OCI-LY3 (cell line): Measurements from ENCODE around the gene IFITM1.

Experiments used
- H2AFZ ChIP-seq: fragments of 200-600, 300-600 bp; shearing (Covaris generic); 2 replicates; pipeline ENCODE4 v1.6.0; 2014; ENCODE audit warnings: antibody characterized with exemption, low read depth, low read length
- H3K27ac ChIP-seq: fragments of 200-600, 300-600 bp; sonication (generic); 2 replicates; pipeline ENCODE4 v1.5.1; 2014; ENCODE audit warnings: mild to moderate bottlenecking, low read length, moderate library complexity, mixed read lengths
- H3K27me3 ChIP-seq: fragments of 200-600, 300-600 bp; sonication (generic); 2 replicates; pipeline ENCODE4 v1.6.1; 2014; ENCODE audit warnings: low read depth, low read length, mixed read lengths
- H3K36me3 ChIP-seq: fragments of 200-600, 300-600 bp; sonication (generic); replicated peaks from 2 replicates; pipeline ENCODE3; 2014; ENCODE audit warnings: low read depth, low read length, mixed read lengths
- H3K4me1 ChIP-seq: fragments of 300-600, 200-600 bp; sonication (generic); 2 replicates; pipeline ENCODE4 v1.6.1; 2014; ENCODE audit warnings: low read length, mixed read lengths
- H3K4me2 ChIP-seq: fragments of 200-600, 300-600 bp; sonication (generic); 2 replicates; pipeline ENCODE4 v1.6.1; 2014; ENCODE audit warnings: low read length, mixed read lengths
- H3K4me3 ChIP-seq: fragments of 300-600, 200-600 bp; sonication (generic); 2 replicates; pipeline ENCODE4 v1.5.1; 2014; ENCODE audit warnings: antibody characterized with exemption, mild to moderate bottlenecking, low read length, moderate library complexity
- H3K79me2 ChIP-seq: fragments of 300-600, 200-600 bp; shearing (Covaris generic); 2 replicates; pipeline ENCODE4 v1.6.1; 2014; ENCODE audit warnings: mild to moderate bottlenecking, low read length, mixed read lengths
- H3K9ac ChIP-seq: fragments of 300-600, 200-600 bp; shearing (Covaris generic); 2 replicates; pipeline ENCODE4 v1.6.0; 2014; ENCODE audit warnings: mild to moderate bottlenecking, low read length, moderate library complexity
- H3K9me3 ChIP-seq: fragments of 200-600, 300-600 bp; shearing (Covaris generic); 2 replicates; pipeline ENCODE4 v1.6.1; 2014; ENCODE audit warnings: low read length, mixed read lengths; ENCODE audit not compliant: insufficient read depth
- H4K20me1 ChIP-seq: fragments of 200-600, 300-600 bp; sonication (generic); 2 replicates; pipeline ENCODE4 v1.6.1; 2016; ENCODE audit warnings: low read length, mixed read lengths; ENCODE audit not compliant: insufficient read depth
- EZH2phosphoT487 ChIP-seq: fragments of 200-600 bp; shearing (Covaris generic); IDR thresholded peaks from 2 replicates; pipeline ENCODE4 v1.6.1; 2018; ENCODE audit warnings: antibody characterized with exemption, mixed run types, low read depth
- TF ChIP-seq, protein P1 (sequence below): fragments of 200-600, 300-600 bp; sonication (generic); IDR thresholded peaks from 2 replicates; pipeline ENCODE4 v1.5.1; 2014; ENCODE audit warnings: antibody characterized with exemption, low read length, low read depth

Gene IFITM1

DNA sequence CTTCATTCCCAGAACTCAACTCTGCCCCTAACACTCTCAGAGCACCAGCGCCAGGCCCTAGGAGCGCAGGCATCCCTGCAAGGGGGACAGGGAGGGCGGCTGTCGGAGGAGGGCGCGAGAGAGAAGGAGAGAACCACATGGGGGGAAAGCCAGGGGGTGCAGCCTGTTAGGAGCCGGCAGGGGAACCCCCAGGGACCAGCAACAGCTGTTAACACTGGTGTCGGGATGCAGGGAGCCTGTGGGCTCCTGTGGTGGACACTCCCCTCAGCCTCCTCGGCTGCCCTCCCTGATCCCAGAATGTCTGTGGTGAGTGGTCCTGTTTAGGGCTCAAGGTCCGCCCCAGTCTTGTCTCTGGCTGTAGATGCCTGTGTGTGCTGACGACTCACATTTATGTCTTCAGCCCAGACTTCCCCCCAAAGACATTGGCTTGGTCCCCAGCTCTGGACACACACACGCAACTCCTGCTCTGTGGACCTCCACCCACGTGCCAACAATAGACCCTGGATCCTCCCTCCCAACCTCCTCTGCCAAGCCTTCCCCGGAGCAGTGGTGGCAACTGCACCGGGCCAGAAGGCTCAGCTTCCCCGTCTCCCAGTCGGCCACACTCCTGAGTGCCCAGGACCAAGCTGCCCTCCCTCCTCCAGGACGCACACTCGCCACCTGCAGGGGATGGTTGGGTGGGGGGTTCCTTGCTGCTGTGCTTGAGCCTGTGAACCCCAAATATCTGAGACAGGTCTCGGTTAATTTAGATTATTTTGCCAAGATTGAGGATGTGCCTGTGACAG is 13.7 kb upstream of the IFITM1 start:
- no peak overlapping the region for H3K27ac ChIP-seq
- H3K4me1 ChIP-seq = peaks cover 19% of the 10 kb centered on the region
- H3K4me3 ChIP-seq = no peak overlapping the region
- no peaks in the 10 kb centered on the region for H3K36me3 ChIP-seq
- no peak overlapping the region for H3K9ac ChIP-seq
- no peaks in the 10 kb centered on the region for H3K79me2 ChIP-seq
- no peak for TF ChIP-seq EZH2phosphoT487
- TF ChIP-seq, protein P1, sequence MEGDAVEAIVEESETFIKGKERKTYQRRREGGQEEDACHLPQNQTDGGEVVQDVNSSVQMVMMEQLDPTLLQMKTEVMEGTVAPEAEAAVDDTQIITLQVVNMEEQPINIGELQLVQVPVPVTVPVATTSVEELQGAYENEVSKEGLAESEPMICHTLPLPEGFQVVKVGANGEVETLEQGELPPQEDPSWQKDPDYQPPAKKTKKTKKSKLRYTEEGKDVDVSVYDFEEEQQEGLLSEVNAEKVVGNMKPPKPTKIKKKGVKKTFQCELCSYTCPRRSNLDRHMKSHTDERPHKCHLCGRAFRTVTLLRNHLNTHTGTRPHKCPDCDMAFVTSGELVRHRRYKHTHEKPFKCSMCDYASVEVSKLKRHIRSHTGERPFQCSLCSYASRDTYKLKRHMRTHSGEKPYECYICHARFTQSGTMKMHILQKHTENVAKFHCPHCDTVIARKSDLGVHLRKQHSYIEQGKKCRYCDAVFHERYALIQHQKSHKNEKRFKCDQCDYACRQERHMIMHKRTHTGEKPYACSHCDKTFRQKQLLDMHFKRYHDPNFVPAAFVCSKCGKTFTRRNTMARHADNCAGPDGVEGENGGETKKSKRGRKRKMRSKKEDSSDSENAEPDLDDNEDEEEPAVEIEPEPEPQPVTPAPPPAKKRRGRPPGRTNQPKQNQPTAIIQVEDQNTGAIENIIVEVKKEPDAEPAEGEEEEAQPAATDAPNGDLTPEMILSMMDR = 0 out of 2 replicates have a peak, but pooled peaks have one; percentile 4
- no peak overlapping the region for H2AFZ ChIP-seq
- peaks cover 5% of the 10 kb centered on the region; the same call in 1 of the 2 replicates for H3K27me3 ChIP-seq
- no peak overlapping the region for H3K4me2 ChIP-seq
- H3K9me3 ChIP-seq = no peaks in the 10 kb centered on the region
- no peaks in the 10 kb centered on the region for H4K20me1 ChIP-seq

DNA sequence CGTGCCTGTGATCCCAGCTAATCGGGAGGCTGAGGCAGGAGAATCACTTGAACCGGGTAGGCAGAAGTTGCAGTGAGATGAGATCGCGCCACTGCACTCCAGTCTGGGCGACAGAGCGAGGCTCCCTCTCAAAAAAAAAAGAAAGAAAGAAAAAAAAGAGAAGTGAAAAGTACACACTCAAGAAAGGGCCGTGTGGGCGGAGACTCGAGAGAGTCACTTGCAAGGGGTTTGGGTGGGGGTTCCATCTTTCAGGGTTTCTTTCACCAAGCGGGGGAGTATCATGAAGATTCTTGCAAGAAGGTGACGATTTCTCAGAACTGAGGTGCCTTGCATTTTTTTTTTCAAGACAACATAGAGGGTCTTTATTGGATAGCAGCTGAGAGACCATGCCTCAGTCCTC is 10.5 kb upstream of the IFITM1 start:
- Histone ChIP-seq H3K36me3 (no peaks in the 10 kb centered on the region), H2AFZ (no peak overlapping the region), H3K4me2 (peak overlapping the region; percentile 75), H3K27me3 (peaks cover 5% of the 10 kb centered on the region; the same call in 1 of the 2 replicates), H4K20me1 (no peaks in the 10 kb centered on the region), H3K9ac (peak overlapping the region; percentile 5; the same call in 1 of the 2 replicates), H3K9me3 (no peaks in the 10 kb centered on the region), H3K4me3 (peak overlapping the region; percentile 47), H3K4me1 (peaks cover 25% of the 10 kb centered on the region), H3K79me2 (no peaks in the 10 kb centered on the region), H3K27ac (no peak overlapping the region)
- TF ChIP-seq, protein P1 = no peak
- TF ChIP-seq EZH2phosphoT487 = no peak

DNA sequence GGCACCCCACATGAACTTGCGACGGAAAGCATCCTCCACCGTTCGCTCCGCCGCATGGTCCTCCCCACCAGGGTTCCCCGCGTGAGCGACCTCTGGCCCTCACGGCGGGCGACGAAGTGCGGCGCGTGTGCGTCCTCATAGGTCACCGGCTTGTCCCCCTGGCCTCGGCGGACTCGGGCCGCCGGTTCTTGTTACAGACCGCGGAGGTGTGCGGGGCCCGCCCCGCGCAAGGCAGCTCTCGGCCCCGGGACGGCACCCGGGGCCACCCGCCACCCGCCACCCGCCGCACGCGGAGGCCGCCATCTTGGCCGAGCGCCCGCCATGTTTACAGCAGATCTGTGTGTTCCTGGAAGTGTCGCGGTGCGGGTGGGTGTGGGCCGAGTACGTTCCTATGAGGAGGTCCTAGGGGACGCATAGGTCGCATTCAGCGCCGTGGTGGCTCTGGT is 9.8 kb upstream of the IFITM1 start:
- no peak overlapping the region for H3K9ac ChIP-seq
- 0 out of 2 replicates have a peak overlapping the region, but pooled peaks have one; percentile 75 for H3K4me2 ChIP-seq
- H2AFZ ChIP-seq = no peak overlapping the region
- H3K4me1 ChIP-seq = peaks cover 27% of the 10 kb centered on the region
- TF ChIP-seq, protein P1 = no peak
- TF ChIP-seq EZH2phosphoT487 = no peak
- no peaks in the 10 kb centered on the region for H3K79me2 ChIP-seq
- H3K27ac ChIP-seq = no peak overlapping the region
- H3K9me3 ChIP-seq = no peaks in the 10 kb centered on the region
- H3K27me3 ChIP-seq = peaks cover 5% of the 10 kb centered on the region; the same call in 1 of the 2 replicates
- H3K4me3 ChIP-seq = no peak overlapping the region
- no peaks in the 10 kb centered on the region for H3K36me3 ChIP-seq
- H4K20me1 ChIP-seq = no peaks in the 10 kb centered on the region
